Measurements from ENCODE around the gene REP15.
A peak's percentile ranks its signal among the peaks of the same experiment; 100 is the strongest.
"Not testable (repeated sequence)": the region's sequence is repeated elsewhere in the genome, so short reads cannot be mapped to it uniquely, and the experiment has no call there.

The REP15 gene

GRCh38 chr12:27652174-27652763, 44.0 kb upstream of the REP15 start (continued):
- no peak for TF ChIP-seq ZNF639 (tag by site-specific recombination; IDR thresholded peaks at IDR 0.05)
- no peak for TF ChIP-seq ZNF114 (tag by site-specific recombination; IDR thresholded peaks at IDR 0.05)
- no peak for TF ChIP-seq SETDB1 (IDR thresholded peaks at IDR 0.05; ENCODE audit: insufficient read length, low read length)
- peak; percentile 85 for TF ChIP-seq ZNF654 (tag by site-specific recombination; IDR thresholded peaks at IDR 0.05; ENCODE audit: low read depth)
- TF ChIP-seq SALL2 (tag by site-specific recombination; IDR thresholded peaks at IDR 0.05; ENCODE audit: borderline replicate concordance) = no peak
- no peak for TF ChIP-seq ZBTB10 (tag by site-specific recombination; IDR thresholded peaks at IDR 0.05)
- no peak for TF ChIP-seq ZNF311 (tag by site-specific recombination; IDR thresholded peaks at IDR 0.05; ENCODE audit: borderline replicate concordance)
- no peak for TF ChIP-seq ZNF48 (tag by site-specific recombination; IDR thresholded peaks at IDR 0.05)
- TF ChIP-seq HOXD13 (CRISPR knock-in tag; IDR thresholded peaks at IDR 0.05; ENCODE audit: borderline replicate concordance) = no peak
- TF ChIP-seq ZNF18 (tag by site-specific recombination; IDR thresholded peaks at IDR 0.05) = no peak
- no peak for TF ChIP-seq ZNF555 (tag by site-specific recombination; conservative IDR thresholded peaks at IDR 0.05)
- no peak for TF ChIP-seq ZNF335 (tag by site-specific recombination; conservative IDR thresholded peaks at IDR 0.05)
- no peak for TF ChIP-seq ZNF341 (tag by site-specific recombination; IDR thresholded peaks at IDR 0.05; ENCODE audit: low read depth)
- TF ChIP-seq ZNF121 (tag by site-specific recombination; IDR thresholded peaks at IDR 0.05) = no peak

GRCh38 chr12:27653661-27654060, 42.6 kb upstream of the REP15 start:
- POLR2A ChIA-PET = no interaction called here
- CTCF ChIA-PET = interaction anchor here (1.4 kb wide), 2 partner anchors 19 to 229 kb away, joined by 3 to 7 read pairs; no protein-coding TSS in a partner anchor

GRCh38 chr12:27655476-27655875, 40.8 kb upstream of the REP15 start:
- H3K4me1 ChIP-seq (ENCODE audit: control insufficient read depth, insufficient read depth, low read length); POLR2A ChIA-PET; H3K36me3 ChIP-seq (ENCODE audit: control insufficient read depth in 2 of 2, insufficient read depth in 1 of 2, low read length in 2 of 2); H3K27ac ChIP-seq (ENCODE audit: extremely low read depth, low read depth, low read length); H3K9me3 ChIP-seq (ENCODE audit: control insufficient read depth, insufficient read depth, low read depth, low read length); CTCF ChIA-PET; H3K4me3 ChIP-seq (ENCODE audit: low read depth, low read length): not testable (repeated sequence)

More at GRCh38 chr12:27653661-27654060, 42.6 kb upstream of the REP15 start:
- TF ChIP-seq ZNF561 (tag by site-specific recombination; IDR thresholded peaks at IDR 0.05; ENCODE audit: borderline replicate concordance) (no peak), ZNF23 (tag by site-specific recombination; IDR thresholded peaks at IDR 0.05; ENCODE audit: borderline replicate concordance) (no peak), ZNF596 (tag by site-specific recombination; IDR thresholded peaks at IDR 0.05) (no peak), ZBTB49 (tag by site-specific recombination; IDR thresholded peaks at IDR 0.05; ENCODE audit: low read depth) (no peak), ZBTB21 (tag by site-specific recombination; IDR thresholded peaks at IDR 0.05) (no peak), ZIC2 (tag by site-specific recombination; IDR thresholded peaks at IDR 0.05) (no peak), ZNF639 (tag by site-specific recombination; IDR thresholded peaks at IDR 0.05) (no peak)
- no peak overlapping the region for H3K4me3 ChIP-seq (ENCODE audit: low read depth, low read length)
- peaks cover 0 to 6% of the 10 kb centered on the region in 2 experiments; a peak in 2 of 3 replicates for H3K36me3 ChIP-seq (ENCODE audit: control insufficient read depth in 2 of 2, insufficient read depth in 1 of 2, low read length in 2 of 2)
- no peaks in the 10 kb centered on the region for H3K9me3 ChIP-seq (ENCODE audit: control insufficient read depth, insufficient read depth, low read depth, low read length)
- no peaks in the 10 kb centered on the region for H3K4me1 ChIP-seq (ENCODE audit: control insufficient read depth, insufficient read depth, low read length)
- H3K27ac ChIP-seq (ENCODE audit: extremely low read depth, low read depth, low read length) = no peak overlapping the region

All from HEK293 (cell line).